Mesenchymal stem cell (in vitro differentiated cells and primary cell): Measurements from ENCODE around the gene CELA3B.

ENCODE experiments used
- DNase-seq: peaks from one replicate; pipeline ENCODE4 v3.0.0-alpha.2; 2013
- H2AFZ ChIP-seq: one replicate; pipeline ENCODE4 v1.6.1; 2013; ENCODE audit warnings: low read depth, mild to moderate bottlenecking, control low read depth, inconsistent platforms, low read length, moderate library complexity
- H2AK5ac ChIP-seq: 2 replicates; pipeline ENCODE4 v1.6.1; 2013; ENCODE audit warnings: low read length, moderate library complexity, mild to moderate bottlenecking, inconsistent platforms; ENCODE audit not compliant: severe bottlenecking
- H2BK120ac ChIP-seq: one replicate; pipeline ENCODE4 v1.6.1; 2013; ENCODE audit warnings: low read depth, mild to moderate bottlenecking, inconsistent platforms, low read length, moderate library complexity
- H2BK12ac ChIP-seq, 2 experiments: one replicate each; pipeline ENCODE4 v1.6.1; 2013; ENCODE audit warnings: inconsistent platforms in 2 of 2, low read length in 2 of 2, mild to moderate bottlenecking in 2 of 2, moderate library complexity in 2 of 2, control low read depth in 1 of 2
- H2BK15ac ChIP-seq: one replicate; pipeline ENCODE4 v1.6.1; 2013; ENCODE audit warnings: mild to moderate bottlenecking, low read depth, inconsistent platforms; ENCODE audit not compliant: poor library complexity, severe bottlenecking
- H2BK5ac ChIP-seq: 2 replicates; pipeline ENCODE4 v1.6.1; 2013; ENCODE audit warnings: low read depth, mild to moderate bottlenecking, low read length, control low read depth, inconsistent platforms; ENCODE audit not compliant: poor library complexity, severe bottlenecking
- H3K14ac ChIP-seq, 2 experiments: one replicate each; pipeline ENCODE4 v1.6.1; 2013; ENCODE audit warnings: inconsistent platforms in 2 of 2, low read length in 2 of 2, control low read depth in 1 of 2, mild to moderate bottlenecking in 1 of 2, moderate library complexity in 1 of 2
- H3K18ac ChIP-seq, 2 experiments: one replicate each; pipeline ENCODE4 v1.6.1; 2013; ENCODE audit warnings: inconsistent platforms in 2 of 2, low read length in 2 of 2, control low read depth in 1 of 2, low read depth in 1 of 2, mild to moderate bottlenecking in 1 of 2
- H3K23ac ChIP-seq, 2 experiments: one replicate each; pipeline ENCODE4 v1.6.1; 2013; ENCODE audit warnings: inconsistent platforms in 2 of 2, low read length in 2 of 2, mild to moderate bottlenecking in 2 of 2, moderate library complexity in 2 of 2, control low read depth in 1 of 2
- H3K27ac ChIP-seq: 2 replicates; pipeline ENCODE4 v1.5.1; 2013; ENCODE audit warnings: mild to moderate bottlenecking, moderate library complexity, low read length, control low read depth, inconsistent platforms; ENCODE audit not compliant: poor library complexity, severe bottlenecking
- H3K27me3 ChIP-seq, 2 experiments: 2 replicates each; pipeline versions ENCODE4 v1.6.1 to v1.7.0; 2013; ENCODE audit warnings: low read length in 2 of 2, mild to moderate bottlenecking in 2 of 2, moderate library complexity in 2 of 2, control low read depth in 1 of 2, inconsistent platforms in 1 of 2; ENCODE audit not compliant: control insufficient read depth in 1 of 2, insufficient read depth in 1 of 2
- H3K36me3 ChIP-seq, 2 experiments: 2 replicates each; pipeline versions ENCODE4 v1.6.1 to v1.7.0; 2013; ENCODE audit warnings: low read length in 2 of 2, control low read depth in 1 of 2, inconsistent platforms in 1 of 2, low read depth in 1 of 2, mild to moderate bottlenecking in 1 of 2; ENCODE audit not compliant: insufficient read depth in 2 of 2, control insufficient read depth in 1 of 2
- H3K4ac ChIP-seq, 2 experiments: one replicate each; pipeline ENCODE4 v1.6.1; 2013; ENCODE audit warnings: inconsistent platforms in 2 of 2, low read length in 2 of 2, mild to moderate bottlenecking in 2 of 2, moderate library complexity in 2 of 2, control low read depth in 1 of 2, low read depth in 1 of 2
- H3K4me1 ChIP-seq: 2 replicates; pipeline ENCODE4 v1.6.1; 2013; ENCODE audit warnings: low read depth, low read length, control low read depth; ENCODE audit not compliant: control insufficient read depth, insufficient read depth
- H3K4me2 ChIP-seq: 2 replicates; pipeline ENCODE4 v1.6.1; 2013; ENCODE audit warnings: low read length, mild to moderate bottlenecking, inconsistent platforms; ENCODE audit not compliant: poor library complexity, severe bottlenecking
- H3K4me3 ChIP-seq, 2 experiments: 2 replicates each; pipeline versions ENCODE4 v1.5.1 to v1.7.0; 2013; ENCODE audit warnings: low read length in 2 of 2, mild to moderate bottlenecking in 2 of 2, control low read depth in 1 of 2, low read depth in 1 of 2; ENCODE audit not compliant: insufficient read depth in 1 of 2
- H3K79me1 ChIP-seq: replicated peaks from 2 replicates; pipeline ENCODE4 v1.6.1; 2013; ENCODE audit warnings: mild to moderate bottlenecking, control low read depth, low read length, inconsistent platforms; ENCODE audit not compliant: poor library complexity, severe bottlenecking
- H3K9ac ChIP-seq: 2 replicates; pipeline ENCODE4 v1.7.0; 2013; ENCODE audit warnings: mild to moderate bottlenecking, low read length, moderate library complexity
- H3K9me3 ChIP-seq: 2 replicates; pipeline ENCODE4 v1.7.0; 2013; ENCODE audit warnings: mild to moderate bottlenecking, low read length; ENCODE audit not compliant: control insufficient read depth
- H4K8ac ChIP-seq: one replicate; pipeline ENCODE4 v1.6.1; 2013; ENCODE audit warnings: inconsistent platforms, mild to moderate bottlenecking, low read length, moderate library complexity
- H4K91ac ChIP-seq: one replicate; pipeline ENCODE4 v1.6.1; 2013; ENCODE audit warnings: mild to moderate bottlenecking, low read length, inconsistent platforms
- WGBS: methylation state at CpG from one replicate; pipeline ENCODE4 v1.1.7; 2013; ENCODE audit warnings: mixed read lengths; 5-methylcytosine and 5-hydroxymethylcytosine counted together

Gene CELA3B

DNA sequence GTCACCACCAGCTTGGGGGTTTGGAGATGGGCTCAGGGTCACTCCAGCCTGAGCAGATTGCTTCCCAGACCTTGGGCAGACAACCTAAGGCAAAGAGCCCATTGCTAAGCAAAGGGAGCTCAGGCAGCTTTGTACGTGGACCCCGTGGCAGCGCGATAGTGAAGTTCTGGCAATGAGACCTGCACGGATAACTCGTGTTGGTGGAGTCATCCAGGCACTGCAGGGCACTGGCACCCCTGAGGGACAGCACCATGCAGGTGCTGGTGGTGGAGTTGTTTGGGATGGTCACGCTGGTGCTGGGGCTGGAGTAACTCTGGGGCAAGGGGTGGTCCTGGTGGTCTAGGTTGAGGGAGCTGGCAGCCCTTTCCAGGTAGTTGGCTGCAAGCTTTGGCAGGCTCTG is 26.1 kb upstream of the CELA3B start:
- Histone ChIP-seq H3K27me3 (peaks cover 0 to 3% of the 10 kb centered on the region in 2 experiments), H3K4ac (peak overlapping the region in 1 of 2 experiments; percentile 6), H2BK12ac (no peak overlapping the region), H2BK120ac (no peak overlapping the region), H3K14ac (peak overlapping the region in 1 of 2 experiments; percentile 72), H3K79me1 (no peaks in the 10 kb centered on the region), H4K91ac (no peak overlapping the region), H4K8ac (no peak overlapping the region), H3K4me1 (peaks cover 9% of the 10 kb centered on the region), H2BK15ac (no peak overlapping the region), H3K9ac (no peak overlapping the region), H2BK5ac (no peak overlapping the region), H3K4me3 (peak overlapping the region in 1 of 2 experiments; percentile 26), H2AK5ac (peak overlapping the region; percentile 42), H3K18ac (no peak overlapping the region), H3K4me2 (no peak overlapping the region), H3K23ac (no peak overlapping the region), H2AFZ (no peak overlapping the region), H3K9me3 (no peaks in the 10 kb centered on the region), H3K27ac (no peak overlapping the region), H3K36me3 (no peaks in the 10 kb centered on the region)
- DNase-seq, result no peak
- 96% methylated on average over 7 of the region's 7 CpGs for WGBS

DNA sequence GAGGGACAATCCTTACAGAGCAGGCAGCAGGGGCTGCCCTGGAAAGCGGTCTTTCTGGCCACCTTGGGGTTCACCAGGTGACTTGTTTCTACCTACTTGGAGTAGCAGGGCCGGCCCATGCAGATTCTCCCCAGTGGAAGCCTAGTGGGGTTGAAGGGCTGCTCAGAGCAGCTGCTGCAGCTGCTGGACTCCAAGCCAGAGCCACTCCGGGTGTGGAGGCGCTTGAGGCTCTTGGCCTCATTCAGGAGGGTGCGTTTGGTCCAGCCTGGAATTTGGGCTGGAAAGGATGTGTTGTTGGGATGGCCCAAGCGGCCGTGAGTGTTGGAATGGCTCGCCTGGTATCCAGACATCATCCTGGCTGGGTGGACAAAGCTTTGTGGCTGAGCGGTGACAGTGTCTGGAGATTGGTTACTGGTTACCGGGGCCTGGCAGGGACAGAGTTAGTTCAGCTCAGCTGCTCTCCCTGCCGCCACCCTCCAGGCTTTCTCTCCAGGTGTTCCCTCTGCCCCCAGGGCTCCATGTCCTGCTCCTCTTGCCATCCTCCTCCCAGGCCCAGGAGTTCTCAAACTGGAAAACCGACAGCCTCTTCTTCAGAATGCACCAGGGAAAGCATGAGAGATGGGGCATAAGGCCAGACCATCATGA is 25.5 kb upstream of the CELA3B start:
- DNase-seq, result no peak
- H2BK120ac ChIP-seq, result no peak overlapping the region
- no peak overlapping the region for H3K18ac ChIP-seq
- H2AK5ac ChIP-seq, result no peak overlapping the region
- H3K79me1 ChIP-seq, result no peaks in the 10 kb centered on the region
- H2BK5ac ChIP-seq, result no peak overlapping the region
- H2BK15ac ChIP-seq, result no peak overlapping the region
- no peak overlapping the region for H3K23ac ChIP-seq
- H3K4ac ChIP-seq, result no peak overlapping the region
- no peak overlapping the region for H4K8ac ChIP-seq
- no peaks in the 10 kb centered on the region for H3K9me3 ChIP-seq
- no peak overlapping the region for H3K14ac ChIP-seq
- no peak overlapping the region for H4K91ac ChIP-seq
- no peak overlapping the region for H2BK12ac ChIP-seq
- H2AFZ ChIP-seq, result no peak overlapping the region
- H3K27ac ChIP-seq, result no peak overlapping the region
- no peaks in the 10 kb centered on the region for H3K36me3 ChIP-seq
- peaks cover 15% of the 10 kb centered on the region for H3K4me1 ChIP-seq
- no peak overlapping the region for H3K4me2 ChIP-seq
- H3K9ac ChIP-seq, result no peak overlapping the region
- no peak overlapping the region for H3K4me3 ChIP-seq
- 91% methylated on average over 12 of the region's 12 CpGs for WGBS
- H3K27me3 ChIP-seq, result peaks cover 0 to 3% of the 10 kb centered on the region in 2 experiments

DNA sequence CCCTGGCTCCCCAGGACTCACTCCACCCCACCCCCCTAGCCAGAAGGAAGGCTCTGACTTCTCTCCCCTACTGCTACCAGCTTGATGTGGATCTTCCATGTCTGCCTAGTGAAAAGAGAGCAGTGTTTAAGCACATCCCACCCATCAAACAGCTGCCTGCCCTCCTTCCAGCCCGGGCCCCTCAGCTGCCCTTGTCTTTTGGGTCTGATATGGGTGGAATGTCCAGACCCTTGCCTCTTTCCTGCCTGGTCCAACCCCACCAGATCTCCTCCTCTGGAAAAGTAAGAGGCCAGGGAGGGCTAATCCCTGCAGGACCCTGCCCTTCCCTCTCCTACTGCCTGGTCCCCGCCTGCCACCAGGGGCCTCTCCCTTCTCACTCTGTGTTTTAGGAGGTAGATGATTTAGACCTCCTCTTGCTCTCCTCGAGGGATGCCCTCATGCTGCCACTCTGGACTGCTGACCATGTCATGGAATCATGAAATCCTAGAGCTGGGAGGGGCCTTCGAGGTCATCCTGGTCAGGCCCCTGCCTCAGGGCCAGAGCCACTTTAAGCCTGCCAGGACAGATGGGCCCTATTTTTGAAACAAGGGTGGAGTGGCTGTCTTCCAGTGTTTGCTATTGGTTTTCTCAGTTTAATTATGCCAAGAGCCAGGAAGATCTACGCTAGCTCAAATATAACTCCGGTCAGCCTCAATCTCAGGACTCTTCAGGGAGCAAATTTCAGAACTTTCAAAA is 23.9 kb upstream of the CELA3B start:
- H2BK12ac ChIP-seq, result peak overlapping the region in 1 of 2 experiments; percentile 29
- no peak overlapping the region for H2AK5ac ChIP-seq
- no peak overlapping the region for H2BK5ac ChIP-seq
- no peaks in the 10 kb centered on the region for H3K36me3 ChIP-seq
- no peak overlapping the region for H3K27ac ChIP-seq
- no peaks in the 10 kb centered on the region for H3K9me3 ChIP-seq
- H3K4me2 ChIP-seq, result no peak overlapping the region
- H3K79me1 ChIP-seq, result no peaks in the 10 kb centered on the region
- no peak for DNase-seq
- H3K4ac ChIP-seq, result no peak overlapping the region
- 80% methylated on average over 6 of the region's 6 CpGs for WGBS
- no peak overlapping the region for H3K4me3 ChIP-seq
- no peak overlapping the region for H2BK15ac ChIP-seq
- no peak overlapping the region for H2AFZ ChIP-seq
- H3K4me1 ChIP-seq, result peaks cover 27% of the 10 kb centered on the region
- H3K18ac ChIP-seq, result no peak overlapping the region
- no peak overlapping the region for H3K9ac ChIP-seq
- H2BK120ac ChIP-seq, result no peak overlapping the region
- no peak overlapping the region for H3K14ac ChIP-seq
- no peak overlapping the region for H4K8ac ChIP-seq
- H3K27me3 ChIP-seq, result peaks cover 0 to 3% of the 10 kb centered on the region in 2 experiments
- H3K23ac ChIP-seq, result no peak overlapping the region
- H4K91ac ChIP-seq, result no peak overlapping the region

DNA sequence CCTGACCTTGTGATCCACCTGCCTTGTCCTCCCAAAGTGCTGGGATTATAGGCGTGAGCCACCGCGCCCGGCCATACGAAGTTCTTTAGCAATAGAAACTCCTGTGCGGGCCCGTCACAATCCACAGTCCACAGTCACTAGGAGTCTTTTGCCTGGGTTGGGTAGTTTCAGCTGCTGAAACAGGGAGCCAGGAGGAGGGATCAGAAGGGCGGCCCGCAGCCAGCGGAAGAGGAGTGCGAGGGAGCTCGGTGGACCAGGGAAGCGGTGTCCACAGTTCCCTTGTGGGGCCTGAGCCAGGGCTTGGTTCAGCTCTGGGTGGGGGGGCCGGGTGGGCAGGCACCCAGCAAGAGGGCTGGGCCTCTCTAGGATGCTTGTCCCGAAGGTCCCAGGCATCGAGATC is 21.8 kb upstream of the CELA3B start:
- no peak overlapping the region for H4K91ac ChIP-seq
- no peak for DNase-seq
- H3K27ac ChIP-seq, result no peak overlapping the region
- H3K4me3 ChIP-seq, result no peak overlapping the region
- 87% methylated on average over 15 of the region's 16 CpGs for WGBS
- peak overlapping the region; percentile 65 to 95 for H3K18ac ChIP-seq
- peak overlapping the region; percentile 49 for H2AK5ac ChIP-seq
- H3K36me3 ChIP-seq, result no peaks in the 10 kb centered on the region
- peak overlapping the region; percentile 97 for H4K8ac ChIP-seq
- no peak overlapping the region for H3K4me2 ChIP-seq
- H3K4me1 ChIP-seq, result peaks cover 27% of the 10 kb centered on the region
- no peaks in the 10 kb centered on the region for H3K9me3 ChIP-seq
- H3K4ac ChIP-seq, result no peak overlapping the region
- peaks cover 0 to 3% of the 10 kb centered on the region in 2 experiments for H3K27me3 ChIP-seq
- H3K14ac ChIP-seq, result no peak overlapping the region
- no peaks in the 10 kb centered on the region for H3K79me1 ChIP-seq
- H3K9ac ChIP-seq, result peak overlapping the region; percentile 61
- peak overlapping the region; percentile 75 for H2BK15ac ChIP-seq
- no peak overlapping the region for H2AFZ ChIP-seq
- H3K23ac ChIP-seq, result no peak overlapping the region
- H2BK12ac ChIP-seq, result no peak overlapping the region
- H2BK120ac ChIP-seq, result peak overlapping the region; percentile 27
- H2BK5ac ChIP-seq, result no peak overlapping the region
